Osteocyte (in vitro differentiated cells): ENCODE data around the gene SORL1. TPM values are rescaled to one million over a fixed set of nuclear protein-coding genes. Genes with fewer than 3 reads are reported as not detected.
A peak's percentile ranks its signal among the peaks of the same experiment; 100 is the strongest.

ENCODE experiments used
- DNase-seq: peaks from one replicate; pipeline ENCODE4 v3.0.0; 2021; ENCODE audit warnings: mixed read lengths; ENCODE audit not compliant: unreplicated experiment; ENCODE audit errors: extremely low spot score
- H3K27ac Mint-ChIP-seq: one replicate; pipeline ENCODE4 v1.8.0; 2021; ENCODE audit warnings: mild to moderate bottlenecking, mixed read lengths; ENCODE audit not compliant: unreplicated experiment
- H3K27me3 Mint-ChIP-seq: one replicate; pipeline ENCODE4 v1.8.0; 2021; ENCODE audit warnings: mixed read lengths; ENCODE audit not compliant: unreplicated experiment
- H3K36me3 Mint-ChIP-seq: one replicate; pipeline ENCODE4 v1.8.0; 2021; ENCODE audit warnings: mixed read lengths; ENCODE audit not compliant: unreplicated experiment
- H3K4me1 Mint-ChIP-seq: one replicate; pipeline ENCODE4 v1.8.0; 2021; ENCODE audit warnings: mixed read lengths; ENCODE audit not compliant: unreplicated experiment
- H3K4me3 Mint-ChIP-seq: one replicate; pipeline ENCODE4 v1.8.0; 2021; ENCODE audit warnings: mild to moderate bottlenecking, moderate library complexity, mixed read lengths; ENCODE audit not compliant: unreplicated experiment
- H3K9me3 Mint-ChIP-seq: one replicate; pipeline ENCODE4 v1.8.0; 2021; ENCODE audit warnings: mixed read lengths; ENCODE audit not compliant: unreplicated experiment
- total RNA-seq: library from RNA; stranded (reverse); gene quantifications from 2 replicates; pipeline ENCODE4 v1.2.1, GENCODE V29; 2021
- TF ChIP-seq, protein P1 (sequence below): fragments of 200-600 bp; sonication (generic); IDR thresholded peaks from 2 replicates; pipeline ENCODE4 v1.5.0; 2021; ENCODE audit warnings: antibody characterized with exemption, mild to moderate bottlenecking, moderate library complexity

The SORL1 gene
- total RNA-seq, 1 donor from 2014 or later: 3.1 TPM

DNA sequence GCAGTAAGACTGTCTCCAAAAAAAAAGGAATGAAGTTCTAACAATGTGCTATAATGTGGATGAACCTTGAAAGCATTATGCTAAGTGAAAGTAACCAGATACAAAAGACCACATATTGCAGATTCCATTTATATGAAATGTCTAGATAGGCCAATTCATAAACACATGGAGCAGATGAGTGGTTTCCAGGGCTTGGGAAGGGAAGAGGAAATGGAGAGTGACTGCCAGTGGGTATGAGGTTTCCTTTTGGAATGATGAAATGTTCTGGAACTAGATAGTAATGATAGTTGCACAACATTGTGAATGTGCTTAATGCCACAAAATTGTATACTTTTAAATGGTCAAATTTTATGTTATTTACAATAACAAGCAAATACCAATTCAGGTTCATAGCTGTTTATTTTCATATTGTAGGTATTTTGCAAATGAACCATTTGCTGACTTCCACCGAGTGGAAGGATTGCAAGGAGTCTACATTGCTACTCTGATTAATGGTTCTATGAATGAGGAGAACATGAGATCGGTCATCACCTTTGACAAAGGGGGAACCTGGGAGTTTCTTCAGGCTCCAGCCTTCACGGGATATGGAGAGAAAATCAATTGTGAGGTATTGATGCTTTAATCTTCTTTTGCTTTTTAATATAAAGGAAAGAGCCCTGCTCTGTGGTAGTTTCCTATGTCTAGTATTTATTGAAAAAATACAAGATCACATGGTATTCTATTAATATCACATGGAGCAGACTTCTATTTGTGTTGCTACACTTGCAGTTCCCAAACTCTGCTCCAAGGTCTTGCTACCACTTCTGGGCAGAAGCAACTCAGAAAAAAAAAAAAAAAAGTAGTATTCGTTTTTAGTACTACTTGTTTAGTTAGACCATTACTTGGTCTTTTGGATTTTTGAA is 68.4 kb downstream of the SORL1 start:
- Mint-ChIP-seq H3K27me3 (no peaks in the 10 kb centered on the region), H3K9me3 (peaks cover 3% of the 10 kb centered on the region), H3K36me3 (no peaks in the 10 kb centered on the region), H3K27ac (no peak overlapping the region), H3K4me3 (no peak overlapping the region), H3K4me1 (no peaks in the 10 kb centered on the region)
- TF ChIP-seq, protein P1, sequence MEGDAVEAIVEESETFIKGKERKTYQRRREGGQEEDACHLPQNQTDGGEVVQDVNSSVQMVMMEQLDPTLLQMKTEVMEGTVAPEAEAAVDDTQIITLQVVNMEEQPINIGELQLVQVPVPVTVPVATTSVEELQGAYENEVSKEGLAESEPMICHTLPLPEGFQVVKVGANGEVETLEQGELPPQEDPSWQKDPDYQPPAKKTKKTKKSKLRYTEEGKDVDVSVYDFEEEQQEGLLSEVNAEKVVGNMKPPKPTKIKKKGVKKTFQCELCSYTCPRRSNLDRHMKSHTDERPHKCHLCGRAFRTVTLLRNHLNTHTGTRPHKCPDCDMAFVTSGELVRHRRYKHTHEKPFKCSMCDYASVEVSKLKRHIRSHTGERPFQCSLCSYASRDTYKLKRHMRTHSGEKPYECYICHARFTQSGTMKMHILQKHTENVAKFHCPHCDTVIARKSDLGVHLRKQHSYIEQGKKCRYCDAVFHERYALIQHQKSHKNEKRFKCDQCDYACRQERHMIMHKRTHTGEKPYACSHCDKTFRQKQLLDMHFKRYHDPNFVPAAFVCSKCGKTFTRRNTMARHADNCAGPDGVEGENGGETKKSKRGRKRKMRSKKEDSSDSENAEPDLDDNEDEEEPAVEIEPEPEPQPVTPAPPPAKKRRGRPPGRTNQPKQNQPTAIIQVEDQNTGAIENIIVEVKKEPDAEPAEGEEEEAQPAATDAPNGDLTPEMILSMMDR: no peak
- no peak for DNase-seq

DNA sequence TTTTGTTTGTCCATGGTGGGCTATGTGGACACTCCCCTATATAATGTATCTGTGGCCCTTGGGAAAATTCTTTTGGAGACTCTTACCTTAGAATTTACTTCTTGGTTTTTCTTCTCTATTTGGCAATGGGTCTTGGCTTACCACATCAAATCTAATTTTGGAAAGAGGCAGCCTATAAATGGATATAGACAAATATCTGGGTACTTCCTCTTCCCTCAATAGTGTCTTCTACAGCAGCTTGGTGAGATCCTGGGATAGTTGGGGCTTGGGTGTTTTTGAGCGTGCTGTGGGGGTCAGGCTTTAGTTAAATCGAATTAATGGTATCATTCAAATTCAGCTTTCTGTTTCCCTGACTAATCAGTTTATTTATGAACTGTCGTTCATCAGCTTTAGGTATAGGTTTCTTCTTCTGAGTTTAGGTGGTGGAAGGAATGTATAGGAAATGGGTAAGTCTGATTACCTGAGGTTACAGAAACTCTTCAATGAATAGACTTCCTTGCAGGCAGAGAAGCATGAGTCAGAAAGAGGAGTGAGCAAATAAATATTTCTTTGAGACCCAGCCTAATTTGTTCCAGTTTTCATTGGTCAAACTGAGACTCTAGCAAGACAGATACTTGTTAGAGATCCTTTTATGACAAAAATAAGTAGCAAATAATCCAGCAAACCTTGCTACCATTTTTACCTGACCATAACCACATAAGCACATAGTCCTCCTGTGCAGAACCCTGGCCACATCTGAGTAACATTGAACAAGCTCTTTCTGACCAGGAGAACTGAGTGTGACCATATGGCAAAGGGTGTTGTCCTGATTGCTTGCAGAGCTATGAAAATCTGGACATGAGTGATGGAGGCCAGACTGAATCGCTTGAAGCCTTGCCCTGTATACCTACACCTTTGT is 69.3 kb downstream of the SORL1 start:
- no peak overlapping the region for H3K27ac Mint-ChIP-seq
- DNase-seq: peak; percentile 30

DNA sequence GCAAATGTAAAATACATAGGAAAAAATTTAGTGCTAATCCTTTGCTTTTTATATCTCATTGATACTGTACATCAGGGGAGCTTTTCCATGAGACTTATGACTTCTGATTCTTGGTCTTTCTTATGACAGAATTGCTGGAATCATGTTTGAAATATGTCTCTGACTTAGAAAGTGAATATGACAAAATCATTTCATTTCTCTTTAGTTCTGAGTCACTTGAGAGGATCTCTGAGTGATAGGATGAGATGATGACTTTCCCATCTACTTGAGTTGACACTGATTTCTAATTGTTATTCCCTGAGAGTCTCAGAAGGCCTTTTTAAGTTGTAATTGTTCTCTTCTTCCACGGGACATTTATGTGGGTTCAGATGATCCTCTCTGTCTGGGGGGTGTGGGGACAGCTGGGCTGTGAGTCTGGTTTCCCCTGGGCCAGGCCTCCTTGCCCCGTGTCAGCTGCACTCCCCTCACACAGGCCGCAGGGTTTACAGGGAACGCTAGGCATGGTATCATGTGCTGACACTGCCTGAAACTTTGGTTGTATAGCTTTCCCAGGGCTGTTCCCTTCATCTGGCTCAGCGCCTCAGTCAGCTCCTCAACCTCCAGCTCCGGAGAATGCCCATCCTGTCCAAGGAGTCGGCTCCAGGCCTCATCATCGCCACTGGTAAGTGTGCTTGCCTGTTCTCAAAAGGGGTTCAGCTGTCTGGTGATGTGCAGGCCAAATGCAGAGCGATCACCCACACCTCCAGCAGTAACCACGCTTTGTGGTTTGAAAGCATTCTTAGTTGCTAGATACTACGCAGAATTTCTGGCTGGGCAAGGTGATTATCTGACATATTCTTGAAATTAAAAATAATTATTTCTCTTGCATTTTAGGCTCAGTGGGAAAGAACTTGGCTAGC is 70.2 kb downstream of the SORL1 start:
- DNase-seq: peak; percentile 64
- Mint-ChIP-seq H3K4me3 (no peak overlapping the region), H3K27me3 (peaks cover 2% of the 10 kb centered on the region), H3K4me1 (no peaks in the 10 kb centered on the region), H3K9me3 (peaks cover 7% of the 10 kb centered on the region), H3K27ac (no peak overlapping the region), H3K36me3 (no peaks in the 10 kb centered on the region)
- TF ChIP-seq, protein P1: no peak

More for the DNA sequence above, 69.3 kb downstream of the SORL1 start:
- Mint-ChIP-seq H3K9me3 (peaks cover 7% of the 10 kb centered on the region), H3K36me3 (no peaks in the 10 kb centered on the region), H3K4me1 (no peaks in the 10 kb centered on the region), H3K4me3 (no peak overlapping the region), H3K27me3 (no peaks in the 10 kb centered on the region)
- TF ChIP-seq, protein P1: no peak

GRCh38 chr11:121523581-121524232 is 71.6 kb downstream of the SORL1 start:
- TF ChIP-seq, protein P1: no peak
- H3K27me3 Mint-ChIP-seq: peaks cover 2% of the 10 kb centered on the region
- H3K9me3 Mint-ChIP-seq: peaks cover 7% of the 10 kb centered on the region
- no peaks in the 10 kb centered on the region for H3K36me3 Mint-ChIP-seq
- no peaks in the 10 kb centered on the region for H3K4me1 Mint-ChIP-seq
- DNase-seq: peak; percentile 59
- H3K4me3 Mint-ChIP-seq: no peak overlapping the region
- H3K27ac Mint-ChIP-seq: no peak overlapping the region
